GM12878 (cell line): ENCODE data around the gene SPINT2.

Experiments
- ATF2 ChIP-seq: IDR thresholded peaks from 2 replicates; pipeline ENCODE4 v1.6.1; 2012; ENCODE audit warnings: low read length, inconsistent platforms
- CTCF ChIP-seq, 3 experiments: IDR thresholded peaks in 2 of 3; conservative IDR thresholded peaks in 1 of 3; 2 replicates each; pipeline ENCODE4 v1.5.1; 2011; ENCODE audit warnings: low read depth in 3 of 3, low read length in 3 of 3, mild to moderate bottlenecking in 3 of 3, control low read depth in 2 of 3, moderate library complexity in 2 of 3, inconsistent platforms in 1 of 3, mixed read lengths in 1 of 3; ENCODE audit not compliant: control insufficient read depth in 2 of 3, insufficient read depth in 1 of 3; ENCODE audit errors: extremely low read depth in 1 of 3
- FOXM1 ChIP-seq: IDR thresholded peaks from 2 replicates; pipeline ENCODE4 v1.6.1; 2012; ENCODE audit warnings: low read depth, mild to moderate bottlenecking, inconsistent platforms, low read length, moderate library complexity
- STAT3 ChIP-seq: IDR thresholded peaks from 2 replicates; pipeline ENCODE4 v1.6.1; 2011; ENCODE audit warnings: low read depth, low read length, improper control_type of control experiment

- TF ChIP-seq ATF2: no peak
- no peak for TF ChIP-seq STAT3
- no peak for TF ChIP-seq CTCF (IDR thresholded peaks at IDR 0.05 in 2 of 3, conservative IDR thresholded peaks at IDR 0.05 in 1 of 3; ENCODE audit: control insufficient read depth in 2 of 3, extremely low read depth in 1 of 3, insufficient read depth in 1 of 3, low read depth in 3 of 3, low read length in 3 of 3)
- TF ChIP-seq FOXM1: no peak
Observed at GRCh38 chr19:38231918-38232317, 32.5 kb upstream of the SPINT2 start.
